ENCODE results near the gene ZNF839. TPM values are rescaled to one million over a fixed set of nuclear protein-coding genes. Genes with fewer than 3 reads are reported as not detected.
"Not testable (repeated sequence)": the region's sequence is repeated elsewhere in the genome, so short reads cannot be mapped to it uniquely, and the experiment has no call there.

Gene ZNF839
- total and polyA plus RNA-seq, 8 donors = 5.5 to 116 (median 12.4) TPM

- WGBS, 5 donors = 82 to 90% (median 86%) methylated on average over 12 of the region's 12 CpGs
- H3K9me3 ChIP-seq = no peaks in the 10 kb centered on the region
- intact Hi-C loops (cut with DNase I; ENCODE audit: low total_unique reads) = no loop called here
- DNase-seq = no peak
- peaks cover 0 to 14% (median 14%) of the 10 kb centered on the region in 4 donors for H3K36me3 ChIP-seq
- H3K4me1 ChIP-seq = peaks cover 15 to 47% (median 39%) of the 10 kb centered on the region in 4 donors
- peak overlapping the region in 1 of 5 donors; percentile 98 for H3K27ac ChIP-seq
- TF ChIP-seq POLR2A (IDR thresholded peaks at IDR 0.05) (no peak), CTCF (IDR thresholded peaks at IDR 0.05) (no peak), EP300 (IDR thresholded peaks at IDR 0.05) (no peak), POLR2AphosphoS5 (IDR thresholded peaks at IDR 0.05) (no peak)
- no peaks in the 10 kb centered on the region for H3K27me3 ChIP-seq
- H3K4me3 ChIP-seq = no peak overlapping the region
Measured at GRCh38 chr14:102321456-102322422, 2.2 kb downstream of the ZNF839 start.

DNA sequence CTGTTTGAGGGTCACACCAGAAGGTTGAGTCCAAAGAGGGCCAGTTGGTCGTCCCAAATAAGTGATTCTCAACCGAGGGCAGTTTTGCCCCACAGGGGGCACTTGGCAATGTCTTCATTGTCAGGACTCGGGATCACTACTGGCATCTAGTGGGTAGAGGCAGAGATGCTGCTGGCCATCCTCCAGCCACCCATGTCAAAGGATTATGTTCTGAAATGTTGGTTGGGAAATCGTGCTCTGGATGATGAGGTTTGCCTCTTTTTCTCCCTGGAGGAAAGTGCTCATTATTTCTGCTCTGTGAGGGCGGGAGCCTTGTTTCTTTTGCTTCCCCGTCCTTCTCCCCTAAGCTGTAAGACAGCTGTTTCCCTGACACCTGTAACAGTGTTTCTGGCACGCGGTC lies 3.6 kb downstream of the ZNF839 start:
- TF ChIP-seq POLR2A (IDR thresholded peaks at IDR 0.05) = no peak
- peak in 5 of 7 experiments; percentile 10 to 50 (median 36) for TF ChIP-seq CTCF (IDR thresholded peaks at IDR 0.05)
- TF ChIP-seq POLR2AphosphoS5 (IDR thresholded peaks at IDR 0.05) = peak in 1 of 3 donors; percentile 35
- no peak for TF ChIP-seq EP300 (IDR thresholded peaks at IDR 0.05)
- DNase-seq = peak; percentile 67 to 68
- intact Hi-C loops (cut with DNase I; ENCODE audit: low total_unique reads) = no loop called here
- Histone ChIP-seq H3K4me1 (peaks cover 15 to 36% (median 29%) of the 10 kb centered on the region in 4 donors), H3K27ac (peak overlapping the region in 4 of 5 donors; percentile 13 to 53 (median 43)), H3K36me3 (peaks cover 0 to 17% (median 15%) of the 10 kb centered on the region in 4 donors), H3K27me3 (no peaks in the 10 kb centered on the region), H3K9me3 (no peaks in the 10 kb centered on the region), H3K4me3 (no peak overlapping the region)
- WGBS, 5 donors = 37 to 45% (median 38%) methylated on average over 6 to 8 of the region's 8 CpGs

GRCh38 chr14:102325791-102326345 lies 6.3 kb downstream of the ZNF839 start:
- no peak overlapping the region for H3K4me3 ChIP-seq
- H3K4me1 ChIP-seq = peaks cover 3 to 16% (median 11%) of the 10 kb centered on the region in 4 donors
- 73 to 86% (median 82%) methylated on average over 9 of the region's 9 CpGs for WGBS, 5 donors
- H3K27ac ChIP-seq = no peak overlapping the region
- peaks cover 0 to 17% (median 15%) of the 10 kb centered on the region in 4 donors for H3K36me3 ChIP-seq
- intact Hi-C loops (cut with DNase I; ENCODE audit: low total_unique reads) = no loop called here
- TF ChIP-seq POLR2A (IDR thresholded peaks at IDR 0.05) (no peak), POLR2AphosphoS5 (IDR thresholded peaks at IDR 0.05) (no peak), CTCF (IDR thresholded peaks at IDR 0.05) (no peak), EP300 (IDR thresholded peaks at IDR 0.05) (no peak)
- H3K9me3 ChIP-seq = no peaks in the 10 kb centered on the region
- no peaks in the 10 kb centered on the region for H3K27me3 ChIP-seq
- no peak for DNase-seq

DNA sequence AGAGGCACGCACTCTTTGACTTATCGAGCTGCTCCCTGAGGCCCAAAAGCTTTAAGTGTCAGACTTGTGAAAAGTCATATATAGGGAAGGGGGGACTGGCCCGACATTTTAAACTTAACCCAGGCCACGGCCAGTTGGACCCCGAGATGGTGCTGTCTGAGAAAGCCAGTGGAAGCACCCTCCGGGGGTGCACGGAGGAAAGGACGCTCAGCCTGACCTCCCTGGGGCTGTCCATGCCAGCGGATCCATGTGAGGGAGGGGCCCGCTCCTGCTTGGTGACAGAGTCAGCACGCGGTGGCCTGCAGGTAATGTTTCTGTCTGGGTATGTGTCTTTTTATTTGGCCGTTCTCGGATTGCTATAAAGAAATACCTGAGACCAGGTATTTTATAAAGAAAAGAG lies 7.0 kb downstream of the ZNF839 start:
- Histone ChIP-seq H3K36me3 (peaks cover 0 to 20% (median 19%) of the 10 kb centered on the region in 4 donors), H3K27ac (no peak overlapping the region), H3K4me1 (peaks cover 0 to 10% (median 5%) of the 10 kb centered on the region in 4 donors), H3K9me3 (no peaks in the 10 kb centered on the region), H3K4me3 (no peak overlapping the region), H3K27me3 (no peaks in the 10 kb centered on the region)
- no peak for DNase-seq
- TF ChIP-seq POLR2AphosphoS5 (IDR thresholded peaks at IDR 0.05) (no peak), POLR2A (IDR thresholded peaks at IDR 0.05) (no peak), CTCF (IDR thresholded peaks at IDR 0.05) (no peak), EP300 (IDR thresholded peaks at IDR 0.05) (no peak)
- intact Hi-C loops (cut with DNase I; ENCODE audit: low total_unique reads) = no loop called here
- 93 to 95% (median 95%) methylated on average over 14 of the region's 14 CpGs for WGBS, 5 donors

DNA sequence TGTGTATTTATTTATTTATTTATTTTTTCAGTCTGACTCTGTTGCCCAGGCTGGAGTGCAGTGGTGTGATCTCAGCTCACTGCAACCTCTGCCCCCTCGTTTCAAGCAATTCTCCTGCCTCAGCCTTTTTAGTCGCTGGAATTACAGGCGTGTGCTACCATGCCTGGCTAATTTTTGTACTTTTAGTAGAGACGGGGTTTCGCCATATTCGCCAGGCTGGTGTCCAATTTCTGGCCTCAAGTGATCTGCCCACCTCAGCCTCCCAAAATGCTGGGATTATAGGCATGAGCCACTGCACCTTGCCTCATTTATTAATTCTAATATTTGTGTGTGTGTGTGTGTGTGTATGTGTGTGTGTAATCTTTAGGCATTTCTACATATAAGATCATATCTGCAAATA lies 9.8 kb downstream of the ZNF839 start:
- H3K27me3 ChIP-seq; DNase-seq; H3K27ac ChIP-seq; H3K4me1 ChIP-seq; H3K4me3 ChIP-seq; H3K9me3 ChIP-seq; intact Hi-C loops (cut with DNase I; ENCODE audit: low total_unique reads): not testable (repeated sequence)
- H3K36me3 ChIP-seq = peaks cover 6 to 47% (median 45%) of the 10 kb centered on the region in 4 donors
- WGBS, 5 donors = 90 to 94% (median 94%) methylated on average over 6 of the region's 6 CpGs
